Hematopoietic multipotent progenitor cell (in vitro differentiated cells): Measurements from ENCODE around the gene SLAIN1. TPM values are rescaled to one million over a fixed set of nuclear protein-coding genes. Genes with fewer than 3 reads are reported as not detected.
"Not testable (repeated sequence)": the region's sequence is repeated elsewhere in the genome, so short reads cannot be mapped to it uniquely, and the experiment has no call there.

Source experiments
- DNase-seq, 3 donors: peaks; one replicate each; pipeline ENCODE4 v3.0.0-alpha.2; 2011 to 2015; ENCODE audit warnings: low read depth in 2 of 3, low spot score in 2 of 3
- total RNA-seq: library from RNA; depleted of rRNA; stranded (reverse); fragments of >200 nt; gene quantifications from one replicate; pipeline ENCODE4 v1.2.3, GENCODE V29; 2012

SLAIN1 gene
- total RNA-seq = 25.9 TPM

- peak; percentile 58 to 91 (median 89) for DNase-seq
Measured at GRCh38 chr13:77697217-77698103, at the start of gene SLAIN1. TSS of gene SLAIN1 (plus strand) at chr13:77697687. CDS start at chr13:77697914, 227 bp downstream.

GRCh38 chr13:77650409-77650808 is 47.1 kb upstream of the SLAIN1 start:
- DNase-seq = no peak

GRCh38 chr13:77653301-77653700 is 44.2 kb upstream of the SLAIN1 start:
- DNase-seq = peak in 2 of 3 donors; percentile 8 to 47

- DNase-seq = not testable (repeated sequence)
Measured at GRCh38 chr13:77660016-77660415, 37.5 kb upstream of the SLAIN1 start.

GRCh38 chr13:77660841-77661250 is 36.6 kb upstream of the SLAIN1 start:
- no peak for DNase-seq

GRCh38 chr13:77662301-77662700 is 35.2 kb upstream of the SLAIN1 start:
- DNase-seq = not testable (repeated sequence)

- not testable (repeated sequence) for DNase-seq
Measured at GRCh38 chr13:77662831-77663230, 34.7 kb upstream of the SLAIN1 start.

GRCh38 chr13:77674852-77675251 is 22.6 kb upstream of the SLAIN1 start:
- no peak for DNase-seq

GRCh38 chr13:77678691-77679235 is 18.7 kb upstream of the SLAIN1 start:
- DNase-seq = no peak

GRCh38 chr13:77687799-77688198 is 9.7 kb upstream of the SLAIN1 start:
- no peak for DNase-seq

- no peak for DNase-seq
Measured at GRCh38 chr13:77691871-77692270, 5.6 kb upstream of the SLAIN1 start.

GRCh38 chr13:77692746-77693448 is 4.6 kb upstream of the SLAIN1 start:
- no peak for DNase-seq

GRCh38 chr13:77693449-77693940 is 4.0 kb upstream of the SLAIN1 start:
- no peak for DNase-seq

GRCh38 chr13:77696006-77696878 is 1.2 kb upstream of the SLAIN1 start:
- peak in 2 of 3 donors; percentile 21 to 63 for DNase-seq

- DNase-seq = no peak
Measured at GRCh38 chr13:77696879-77697216, 639 bp upstream of the SLAIN1 start.

GRCh38 chr13:77698201-77699058 is 943 bp downstream of the SLAIN1 start:
- peak; percentile 22 to 71 (median 54) for DNase-seq

GRCh38 chr13:77699059-77699680 is 1.7 kb downstream of the SLAIN1 start:
- DNase-seq = no peak

GRCh38 chr13:77701305-77701704 is 3.8 kb downstream of the SLAIN1 start:
- no peak for DNase-seq

GRCh38 chr13:77702366-77702765 is 4.9 kb downstream of the SLAIN1 start:
- DNase-seq = no peak
